Kidney glomerular epithelial cell (primary cell): Measurements from ENCODE around the gene CNOT6L.
"Not testable (repeated sequence)": the region's sequence is repeated elsewhere in the genome, so short reads cannot be mapped to it uniquely, and the experiment has no call there.

Experiments
- DNase-seq: peaks from one replicate; lab custom pipeline; 2025; lab: John Stamatoyannopoulos, UW

The CNOT6L gene

GRCh38 chr4:77818602-77819403 is at the start of gene CNOT6L:
Gene CNOT6L (minus strand): TSS chr4:77819368. CDS start chr4:77819308, 60 bp downstream.
- DNase-seq = peak; percentile 47

DNA sequence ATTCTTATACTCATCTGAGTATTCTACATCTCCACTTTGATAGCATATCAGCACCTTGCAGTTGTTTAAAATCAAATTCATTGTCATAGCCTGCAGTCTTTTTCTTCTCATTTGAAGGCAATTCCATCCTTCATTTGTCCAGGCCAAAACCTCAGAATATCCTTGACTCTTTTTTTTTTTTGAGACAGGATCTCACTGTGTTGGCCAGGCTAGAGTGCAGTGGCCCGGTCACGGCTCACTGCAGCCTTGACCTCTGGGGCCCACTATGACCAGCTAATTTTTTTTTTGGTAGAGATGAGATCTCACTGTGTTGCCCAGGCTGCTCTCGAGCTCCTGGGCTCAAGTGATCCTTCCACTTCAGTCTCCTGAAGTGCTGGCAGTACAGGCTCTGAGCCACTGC is 46.1 kb upstream of the CNOT6L start:
- no peak for DNase-seq

- not testable (repeated sequence) for DNase-seq
Measured at GRCh38 chr4:77863341-77863740, 44.2 kb upstream of the CNOT6L start.

DNA sequence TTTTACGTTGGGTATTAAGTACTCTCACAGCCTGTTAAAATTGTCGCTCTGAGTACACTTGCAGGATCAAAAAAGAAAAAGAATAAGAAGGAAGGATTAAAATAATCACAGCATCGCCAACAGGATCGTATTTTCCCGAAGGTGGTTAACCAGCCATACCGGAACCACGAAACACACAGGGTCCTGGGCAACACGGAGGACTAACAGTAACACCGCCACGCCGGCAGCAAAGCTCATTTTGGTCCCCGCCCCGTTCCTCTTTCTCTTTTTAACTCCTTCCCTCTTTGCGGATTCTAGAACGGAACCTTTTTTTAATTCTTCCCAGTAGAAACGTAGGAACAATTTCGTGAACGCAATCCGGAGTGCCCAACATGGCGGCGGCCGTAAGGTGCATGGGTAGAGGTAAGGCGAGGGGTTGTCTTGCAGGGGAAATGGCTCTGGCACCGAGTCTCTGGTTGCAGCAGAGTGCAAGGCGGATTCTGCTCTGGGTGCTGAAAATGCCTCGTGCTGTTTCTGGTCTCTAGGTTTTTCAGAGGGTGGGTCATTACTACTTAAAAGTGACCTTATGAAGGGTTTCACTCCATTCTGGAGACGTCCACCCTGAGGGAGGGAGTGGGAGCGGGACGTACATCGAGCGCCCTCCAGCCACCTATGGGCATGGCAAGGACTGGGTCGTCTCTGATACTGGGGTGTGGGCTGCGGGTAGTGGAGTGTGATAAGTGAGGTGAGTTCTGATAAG is 43.5 kb upstream of the CNOT6L start, which contains the start of gene MRPL1:
Gene MRPL1 (plus strand): TSS at position 353 of the 739 bp plus-strand sequence. CDS start 19 bp downstream, at position 372.
- DNase-seq = peak; percentile 97

DNA sequence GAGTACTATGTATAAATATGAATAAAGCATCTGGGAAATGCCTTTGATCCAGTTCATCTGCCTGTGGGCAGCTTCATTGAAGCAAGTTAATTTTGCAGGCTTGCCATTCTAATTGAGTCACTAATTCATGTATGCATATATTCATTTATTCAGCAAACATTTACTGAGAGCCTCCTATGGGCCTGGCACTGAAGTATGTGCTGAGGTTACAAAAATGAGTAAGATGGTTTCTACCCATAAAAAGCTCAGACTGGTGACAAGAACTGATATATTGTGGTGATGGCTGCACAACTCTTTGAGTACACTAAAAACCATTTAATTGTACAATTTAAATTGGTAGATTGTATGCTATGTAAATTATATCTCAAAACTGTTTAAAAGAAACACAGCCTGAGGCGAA is 42.3 kb upstream of the CNOT6L start:
- DNase-seq = peak; percentile 11

GRCh38 chr4:77859256-77859655 is 40.1 kb upstream of the CNOT6L start:
- DNase-seq = no peak

DNA sequence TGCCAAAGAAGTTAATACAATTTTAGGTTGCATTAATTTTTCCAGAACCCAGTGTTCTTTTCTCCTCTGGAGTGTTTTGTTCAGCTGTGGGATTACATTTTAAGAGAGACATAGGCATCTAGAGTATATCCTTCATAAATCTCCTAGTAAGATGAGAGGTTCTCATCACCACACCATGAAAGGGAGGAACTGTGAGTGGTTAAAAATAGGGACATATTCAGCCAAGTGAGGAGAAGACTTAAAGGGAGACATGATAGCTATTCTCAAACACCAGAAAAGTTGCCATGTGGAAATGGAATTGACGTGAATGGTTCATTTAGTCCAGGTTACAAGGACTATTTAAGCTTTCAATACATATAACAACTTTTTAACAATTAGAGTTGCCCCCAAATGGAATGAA is 37.0 kb upstream of the CNOT6L start:
- DNase-seq = no peak

DNA sequence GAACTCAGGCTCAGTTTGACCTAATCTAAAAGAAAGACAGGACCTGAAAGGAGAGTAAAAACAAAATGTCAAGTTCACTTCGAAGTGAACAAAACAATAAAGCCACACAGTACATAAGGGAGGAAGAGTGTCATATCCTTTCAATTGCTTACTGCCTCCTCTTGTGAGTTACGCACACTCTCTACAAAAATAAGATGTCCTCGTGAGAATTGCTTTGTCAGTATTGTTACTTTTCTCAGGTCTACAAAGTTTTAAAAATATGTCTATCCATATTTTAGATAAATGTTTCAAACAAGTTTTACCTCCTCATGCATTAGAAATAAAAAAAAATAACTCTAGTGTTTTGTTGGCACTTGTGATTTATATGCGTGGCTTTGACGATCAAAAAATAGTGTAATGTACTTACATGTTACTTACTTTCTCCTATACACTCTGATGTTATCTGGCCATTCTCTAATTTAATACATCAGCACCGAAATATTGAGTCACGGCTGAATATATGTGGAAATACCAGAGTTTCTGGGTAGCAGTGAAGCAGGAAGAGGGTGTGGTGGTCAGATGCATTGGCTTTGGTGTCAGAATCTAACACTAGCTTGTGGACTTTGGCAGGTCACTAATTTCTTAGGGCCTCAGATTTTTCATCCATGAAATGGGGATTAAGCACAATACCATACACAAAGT is 35.4 kb upstream of the CNOT6L start:
- no peak for DNase-seq

- DNase-seq = no peak
Measured at GRCh38 chr4:77852892-77853495, 33.8 kb upstream of the CNOT6L start.

DNA sequence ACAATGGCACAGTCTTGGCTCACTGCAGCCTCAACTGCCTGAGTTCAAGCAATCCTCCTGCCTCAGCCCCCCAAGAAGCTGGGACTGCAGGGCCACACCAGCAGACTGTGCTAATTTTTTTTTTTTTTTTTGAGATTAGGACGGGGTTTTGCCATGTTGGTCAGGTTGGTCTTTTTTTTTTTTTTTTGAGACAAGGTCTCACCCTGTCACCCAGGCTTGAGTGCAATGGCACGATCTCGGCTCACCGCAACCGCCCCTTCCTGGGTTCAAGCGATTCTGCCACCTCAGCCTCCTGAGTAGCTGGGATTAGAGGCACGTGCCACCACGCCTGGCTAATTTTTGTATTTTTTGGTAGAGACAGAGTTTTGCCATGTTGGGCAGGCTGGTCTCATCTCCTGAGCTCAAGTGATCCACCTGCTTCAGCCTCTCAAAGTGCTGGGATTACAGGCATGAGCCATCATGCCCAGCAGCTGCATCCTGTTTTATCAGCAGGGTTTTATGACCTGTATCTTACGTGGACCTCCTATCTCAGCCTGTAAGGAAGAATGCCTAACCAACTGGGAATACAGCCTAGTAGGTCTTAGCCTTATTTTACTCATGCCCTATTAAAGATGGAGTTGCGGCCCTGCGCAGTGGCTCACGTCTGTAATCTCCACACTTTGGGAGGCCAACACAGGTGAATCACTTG is 30.3 kb upstream of the CNOT6L start:
- DNase-seq = no peak

DNA sequence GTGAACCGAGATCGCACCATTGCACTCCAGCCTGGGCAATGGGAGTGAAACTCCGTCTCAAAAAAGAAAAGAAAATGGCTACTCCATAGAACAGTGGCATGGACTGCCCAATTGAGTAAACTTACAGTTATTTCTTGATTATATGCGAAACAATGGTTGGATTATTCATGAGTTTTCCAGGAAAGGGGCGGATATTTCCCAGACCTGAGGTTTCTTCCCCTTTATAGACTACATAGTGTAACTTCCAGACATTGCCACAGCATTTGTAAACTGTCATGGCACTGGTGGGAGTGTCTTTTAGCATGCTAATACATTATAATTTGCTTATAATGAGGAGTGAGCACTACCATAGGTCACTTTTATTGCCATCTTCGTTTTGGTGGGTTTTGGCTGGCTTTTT is 29.3 kb upstream of the CNOT6L start:
- DNase-seq = no peak

DNA sequence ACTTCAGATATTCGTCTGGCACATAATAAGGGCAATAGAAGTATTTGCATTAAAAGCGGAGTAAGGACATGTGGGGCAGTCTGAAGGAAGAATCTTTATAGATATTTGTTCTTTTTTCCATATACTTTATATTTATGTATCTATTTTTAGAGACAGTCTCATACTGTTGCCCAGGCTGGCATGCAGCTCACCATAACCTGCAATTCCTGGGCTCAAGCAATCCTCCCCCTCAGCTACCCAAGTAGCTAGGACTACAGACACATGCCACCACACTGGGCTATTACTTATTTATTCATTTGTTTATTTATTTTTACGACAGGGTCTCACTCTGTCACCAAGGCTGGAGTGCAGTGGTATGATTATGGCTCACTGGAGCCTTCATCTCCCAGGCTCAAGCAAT is 26.8 kb upstream of the CNOT6L start:
- DNase-seq = no peak

DNA sequence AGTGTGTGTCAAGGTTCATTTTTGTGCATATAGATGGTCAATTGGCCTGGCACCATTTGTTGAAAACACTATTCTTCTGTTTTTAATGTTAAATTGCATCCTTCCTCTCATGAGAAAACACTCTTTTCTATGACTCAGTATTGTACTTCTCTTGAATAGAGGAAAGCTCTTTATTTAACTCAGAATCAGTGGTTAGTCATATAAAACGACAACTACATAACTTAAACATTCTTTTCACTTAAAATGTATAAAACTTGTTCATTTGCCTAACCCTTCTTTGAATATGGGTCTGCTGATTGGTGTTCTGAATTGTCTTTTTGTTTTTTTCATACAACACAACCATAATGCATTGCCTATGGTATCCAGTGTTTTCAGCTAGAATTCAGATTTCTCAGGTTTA is 26.2 kb upstream of the CNOT6L start:
- no peak for DNase-seq

DNA sequence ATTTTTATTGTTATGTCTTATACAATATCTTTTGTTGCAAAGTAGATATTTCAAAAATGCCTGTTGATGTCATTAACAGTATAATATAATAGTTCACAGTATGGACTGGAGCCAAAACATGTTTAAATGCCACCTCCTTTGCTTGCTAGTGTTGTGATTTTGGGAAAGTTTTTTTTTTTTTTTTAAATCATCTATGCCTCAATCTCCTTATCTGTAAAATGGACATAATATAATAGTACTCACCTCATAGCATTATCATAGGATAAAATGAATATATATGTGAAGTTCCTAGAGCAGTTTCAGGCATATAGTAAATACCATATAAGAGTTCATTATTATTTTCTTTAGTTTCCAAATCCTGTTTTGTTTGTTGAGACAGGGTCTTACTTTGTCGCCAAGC is 25.2 kb upstream of the CNOT6L start:
- no peak for DNase-seq

GRCh38 chr4:77843628-77844027 is 24.5 kb upstream of the CNOT6L start:
- no peak for DNase-seq

DNA sequence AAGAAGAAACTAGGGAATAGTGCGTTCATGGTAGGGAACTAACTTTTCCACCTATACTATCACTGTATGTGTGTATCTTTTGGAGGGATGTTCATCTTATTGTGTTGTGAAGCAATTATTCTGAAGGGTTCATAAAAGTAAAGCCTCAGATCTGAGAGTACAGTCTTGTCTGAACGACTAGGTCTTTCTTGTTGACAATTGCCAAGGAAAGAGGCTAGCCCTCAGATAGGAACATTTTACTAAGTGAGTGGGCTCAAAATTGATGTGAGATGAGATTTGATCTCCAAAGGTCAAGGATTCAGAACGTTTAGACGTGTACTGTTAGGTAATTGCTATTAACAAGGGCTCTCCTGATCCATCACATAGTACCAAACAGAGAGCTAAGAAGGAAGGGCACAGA is 15.2 kb upstream of the CNOT6L start:
- DNase-seq = no peak

DNA sequence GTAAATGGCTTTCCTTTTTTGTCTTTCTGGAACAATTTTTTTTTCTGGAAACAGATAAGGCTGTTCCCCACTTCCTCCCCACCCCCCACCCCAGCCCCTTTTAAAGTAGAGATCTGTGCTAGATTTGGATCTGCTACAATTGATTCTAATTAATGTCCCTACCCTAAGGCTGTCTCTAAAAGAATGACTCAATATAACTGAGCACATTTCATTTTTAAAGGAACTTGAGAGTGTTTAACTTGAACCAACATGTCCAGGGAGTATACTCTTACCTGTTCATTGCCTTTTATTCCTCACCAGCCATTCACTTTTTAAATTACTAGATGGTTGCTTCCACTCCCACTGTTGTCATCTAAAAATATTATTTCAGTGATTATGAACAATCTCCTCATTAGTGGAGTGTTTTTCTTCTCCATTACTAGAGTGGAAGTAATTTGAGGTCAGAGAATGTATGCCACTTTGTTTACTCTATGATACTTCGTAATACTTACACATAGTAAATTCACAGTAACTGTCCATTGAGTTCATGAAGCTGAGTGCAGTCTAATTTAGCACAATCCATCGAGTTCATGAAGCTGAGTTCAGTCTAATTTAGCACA is 14.1 kb upstream of the CNOT6L start:
- no peak for DNase-seq

DNA sequence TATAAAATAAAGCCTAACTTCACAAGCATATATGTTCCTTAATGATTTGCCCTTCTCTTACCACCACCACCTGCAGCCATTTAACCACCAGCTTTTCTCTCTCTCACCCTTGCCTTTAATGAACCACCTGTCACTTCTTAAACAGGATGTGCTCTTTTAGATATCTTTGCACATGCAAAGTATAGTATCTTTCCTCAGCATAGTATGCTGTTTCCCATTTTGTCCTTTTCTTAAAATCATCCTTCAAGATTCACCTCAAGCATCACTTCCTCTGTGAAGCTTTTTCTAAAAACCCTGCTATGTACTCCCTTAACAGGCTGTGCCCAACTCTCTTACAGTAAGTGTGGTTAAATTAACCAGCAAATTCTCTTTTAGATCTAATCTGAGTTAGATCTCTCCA is 8.2 kb upstream of the CNOT6L start:
- DNase-seq = no peak

- DNase-seq = no peak
Measured at GRCh38 chr4:77826275-77826674, 7.1 kb upstream of the CNOT6L start.

DNA sequence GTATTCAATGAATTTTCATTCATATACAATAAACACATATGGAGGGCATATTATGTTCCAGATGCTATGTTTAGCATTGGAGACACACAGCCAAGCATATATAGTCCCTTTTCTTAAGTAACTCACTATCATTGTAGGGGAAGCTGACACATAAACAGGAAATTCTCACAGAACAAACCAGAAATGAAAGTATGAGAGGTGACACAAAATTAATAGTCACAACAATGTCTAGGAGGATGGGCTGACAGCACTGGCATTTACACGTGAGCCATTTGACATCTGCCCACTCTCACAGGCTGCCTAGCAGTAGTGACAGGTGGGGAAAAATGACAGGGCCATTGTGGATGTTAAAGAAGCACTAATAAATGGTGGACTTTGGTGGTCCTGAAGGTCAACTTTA is 2.6 kb upstream of the CNOT6L start:
- DNase-seq = no peak
